NB4 (cell line): ENCODE data around the gene APC2.

ENCODE experiments used
- DNase-seq: peaks from one replicate; pipeline ENCODE4 v3.0.0; 2010; ENCODE audit warnings: low read depth
- H3K4me3 ChIP-seq: one replicate; pipeline ENCODE4 v1.5.1; 2011; ENCODE audit warnings: mild to moderate bottlenecking, low read depth, low read length, moderate library complexity
- CTCF ChIP-seq: IDR thresholded peaks from one replicate; pipeline ENCODE4 v1.5.1; 2012; ENCODE audit warnings: low read depth, low read length
- MAX ChIP-seq: IDR thresholded peaks from 2 replicates; pipeline ENCODE4 v1.6.1; 2011; ENCODE audit warnings: low read depth, low read length
- MYC ChIP-seq: IDR thresholded peaks from 2 replicates; pipeline ENCODE4 v1.6.1; 2011; ENCODE audit warnings: low read depth, low read length
- POLR2A ChIP-seq: IDR thresholded peaks from 2 replicates; pipeline ENCODE4 v1.6.1; 2011; ENCODE audit warnings: mild to moderate bottlenecking; ENCODE audit not compliant: insufficient read length; ENCODE audit errors: extremely low read depth

Gene APC2

GRCh38 chr19:1446713-1447481, 3.0 kb upstream of the APC2 start:
- H3K4me3 ChIP-seq: no peak overlapping the region

GRCh38 chr19:1447504-1447903, 2.4 kb upstream of the APC2 start:
- H3K4me3 ChIP-seq: no peak overlapping the region
- no peak for TF ChIP-seq MYC
- no peak for TF ChIP-seq MAX
- no peak for TF ChIP-seq POLR2A
- TF ChIP-seq CTCF: no peak
- no peak for DNase-seq

More at GRCh38 chr19:1446713-1447481, 3.0 kb upstream of the APC2 start:
- no peak for TF ChIP-seq MAX
- TF ChIP-seq MYC: no peak
- no peak for TF ChIP-seq POLR2A
- TF ChIP-seq CTCF: no peak
- peak; percentile 55 for DNase-seq

GRCh38 chr19:1447944-1448343, 2.0 kb upstream of the APC2 start:
- no peak for DNase-seq
- no peak overlapping the region for H3K4me3 ChIP-seq
- TF ChIP-seq MAX: no peak
- TF ChIP-seq POLR2A: no peak
- no peak for TF ChIP-seq CTCF
- TF ChIP-seq MYC: no peak

GRCh38 chr19:1450735-1451731, 1.1 kb downstream of the APC2 start:
- no peak for TF ChIP-seq MYC
- TF ChIP-seq POLR2A: no peak
- no peak for TF ChIP-seq CTCF
- TF ChIP-seq MAX: no peak
- H3K4me3 ChIP-seq: no peak overlapping the region
- DNase-seq: no peak

- DNase-seq: no peak
- TF ChIP-seq MAX (no peak), MYC (no peak), POLR2A (no peak), CTCF (no peak)
- no peak overlapping the region for H3K4me3 ChIP-seq
Observed at GRCh38 chr19:1451916-1452801, 2.2 kb downstream of the APC2 start.
